Measurements from ENCODE around the gene SPTB.

DNA sequence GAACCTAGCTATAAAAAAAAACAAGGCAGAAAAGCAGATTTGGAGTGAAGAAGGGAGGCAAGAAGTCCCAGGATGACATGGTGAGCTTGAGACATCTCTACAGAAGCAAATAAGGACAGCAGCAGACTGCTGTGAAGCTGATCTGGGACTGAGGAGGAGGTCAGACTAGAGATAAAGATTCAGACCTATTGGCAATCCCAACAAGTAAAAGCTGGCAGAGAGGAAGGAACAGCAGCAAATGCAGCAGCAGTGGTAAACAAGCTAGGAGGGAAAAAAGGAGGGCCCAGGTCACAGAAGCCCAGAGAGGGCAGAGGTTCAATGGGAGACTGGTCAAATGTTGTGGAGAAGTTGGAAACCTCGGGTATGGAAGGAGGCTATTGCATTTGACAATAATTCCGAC is 11.3 kb downstream of the SPTB start:
- TF ChIP-seq, protein P1, sequence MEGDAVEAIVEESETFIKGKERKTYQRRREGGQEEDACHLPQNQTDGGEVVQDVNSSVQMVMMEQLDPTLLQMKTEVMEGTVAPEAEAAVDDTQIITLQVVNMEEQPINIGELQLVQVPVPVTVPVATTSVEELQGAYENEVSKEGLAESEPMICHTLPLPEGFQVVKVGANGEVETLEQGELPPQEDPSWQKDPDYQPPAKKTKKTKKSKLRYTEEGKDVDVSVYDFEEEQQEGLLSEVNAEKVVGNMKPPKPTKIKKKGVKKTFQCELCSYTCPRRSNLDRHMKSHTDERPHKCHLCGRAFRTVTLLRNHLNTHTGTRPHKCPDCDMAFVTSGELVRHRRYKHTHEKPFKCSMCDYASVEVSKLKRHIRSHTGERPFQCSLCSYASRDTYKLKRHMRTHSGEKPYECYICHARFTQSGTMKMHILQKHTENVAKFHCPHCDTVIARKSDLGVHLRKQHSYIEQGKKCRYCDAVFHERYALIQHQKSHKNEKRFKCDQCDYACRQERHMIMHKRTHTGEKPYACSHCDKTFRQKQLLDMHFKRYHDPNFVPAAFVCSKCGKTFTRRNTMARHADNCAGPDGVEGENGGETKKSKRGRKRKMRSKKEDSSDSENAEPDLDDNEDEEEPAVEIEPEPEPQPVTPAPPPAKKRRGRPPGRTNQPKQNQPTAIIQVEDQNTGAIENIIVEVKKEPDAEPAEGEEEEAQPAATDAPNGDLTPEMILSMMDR (IDR thresholded peaks at IDR 0.05; ENCODE audit: borderline replicate concordance, extremely low read depth, low read length, poor library complexity, severe bottlenecking), result no peak
- no peak for TF ChIP-seq EZH2 (IDR thresholded peaks at IDR 0.05; ENCODE audit: borderline replicate concordance, low read depth, low read length, severe bottlenecking)

All from DND-41 (cell line).